Activated CD4-positive, alpha-beta T cell treated with anti-CD3 and anti-CD28 coated beads, Interleukin-2, amount 10 ng/mL, durations not matched to agents 24 days and 14 days (primary cell): Measurements from ENCODE around the gene CENPX. TPM values are rescaled to one million over a fixed set of nuclear protein-coding genes. Genes with fewer than 3 reads are reported as not detected.
"Not testable (repeated sequence)": the region's sequence is repeated elsewhere in the genome, so short reads cannot be mapped to it uniquely, and the experiment has no call there.

Experiments
- DNase-seq: peaks from one replicate; pipeline ENCODE4 v3.0.0; 2022
- H3K27ac Mint-ChIP-seq: one replicate; pipeline ENCODE4 v1.8.0; 2022; ENCODE audit warnings: mild to moderate bottlenecking, mixed read lengths
- H3K27me3 Mint-ChIP-seq: one replicate; pipeline ENCODE4 v1.8.0; 2022; ENCODE audit warnings: mixed read lengths
- H3K36me3 Mint-ChIP-seq: one replicate; pipeline ENCODE4 v1.8.0; 2022; ENCODE audit warnings: low read depth, mild to moderate bottlenecking, mixed read lengths
- H3K4me1 Mint-ChIP-seq: one replicate; pipeline ENCODE4 v1.8.0; 2021; ENCODE audit warnings: mixed read lengths
- H3K4me3 Mint-ChIP-seq: one replicate; pipeline ENCODE4 v1.8.0; 2022; ENCODE audit warnings: mild to moderate bottlenecking, moderate library complexity, mixed read lengths
- H3K9me3 Mint-ChIP-seq: one replicate; pipeline ENCODE4 v1.8.0; 2021; ENCODE audit warnings: mixed read lengths
- intact Hi-C: fragments of 100-400 bp; cut with micrococcal nuclease; formaldehyde crosslinking; loops from one replicate; pipeline ENCODE4 v1.15.1; 2023
- total RNA-seq: library from RNA; stranded (reverse); gene quantifications from 2 replicates; pipeline ENCODE4 v1.2.3, GENCODE V29; 2022

Gene CENPX
- total RNA-seq, 1 donor from 2014 or later: 123 TPM

- Mint-ChIP-seq H3K27me3 (no peaks in the 10 kb centered on the region), H3K4me3 (no peak overlapping the region), H3K4me1 (no peaks in the 10 kb centered on the region), H3K36me3 (peaks cover 4% of the 10 kb centered on the region), H3K27ac (no peak overlapping the region), H3K9me3 (no peaks in the 10 kb centered on the region)
- no peak for DNase-seq
- intact Hi-C loops: no loop called here
These were observed 30.2 kb downstream of the CENPX start for GRCh38 chr17:81992306-81993102.

DNA sequence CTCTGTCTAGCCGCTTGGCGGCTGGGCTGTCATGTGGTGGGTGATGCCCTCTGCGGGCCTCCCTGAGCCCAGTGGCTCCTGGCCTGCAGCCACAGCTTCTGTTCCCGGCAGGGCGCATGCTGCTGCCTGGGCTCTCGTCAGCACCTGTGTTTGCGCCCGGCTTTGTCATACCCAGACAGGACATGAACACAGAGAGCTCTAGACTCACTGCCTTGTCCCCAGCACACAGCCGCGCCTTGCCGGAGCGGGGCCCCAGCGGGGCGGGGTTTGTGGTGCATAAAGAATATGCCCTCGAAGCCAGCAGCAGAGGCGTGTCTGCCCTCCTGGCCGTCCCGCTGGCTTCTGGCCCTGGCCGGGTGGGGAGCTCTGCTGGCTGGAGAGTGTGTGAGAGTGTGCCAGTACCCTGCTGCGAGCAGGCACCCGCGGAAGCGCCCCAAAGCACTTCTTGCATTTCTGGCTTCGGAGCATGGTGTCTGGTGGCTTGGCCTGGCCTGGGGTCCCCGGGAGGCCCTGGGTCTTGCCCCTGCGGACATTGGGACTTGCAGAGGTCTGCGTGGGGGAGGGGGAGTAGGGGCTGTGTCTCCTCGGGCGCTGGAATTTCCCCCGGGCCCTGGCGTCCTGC is 30.9 kb downstream of the CENPX start:
- no peaks in the 10 kb centered on the region for H3K9me3 Mint-ChIP-seq
- no peak overlapping the region for H3K27ac Mint-ChIP-seq
- no peak for DNase-seq
- intact Hi-C loops: no loop called here
- peaks cover 4% of the 10 kb centered on the region for H3K36me3 Mint-ChIP-seq
- no peaks in the 10 kb centered on the region for H3K27me3 Mint-ChIP-seq
- no peak overlapping the region for H3K4me3 Mint-ChIP-seq
- H3K4me1 Mint-ChIP-seq: peaks cover 1% of the 10 kb centered on the region

GRCh38 chr17:81990836-81991683 is 31.6 kb downstream of the CENPX start:
- Mint-ChIP-seq H3K4me3 (no peak overlapping the region), H3K4me1 (peaks cover 1% of the 10 kb centered on the region), H3K36me3 (peaks cover 4% of the 10 kb centered on the region), H3K27me3 (no peaks in the 10 kb centered on the region), H3K9me3 (no peaks in the 10 kb centered on the region), H3K27ac (no peak overlapping the region)
- intact Hi-C loops: no loop called here
- DNase-seq: no peak

- Mint-ChIP-seq H3K36me3 (peaks cover 21% of the 10 kb centered on the region), H3K4me3 (no peak overlapping the region), H3K4me1 (peaks cover 5% of the 10 kb centered on the region), H3K27me3 (no peaks in the 10 kb centered on the region), H3K9me3 (no peaks in the 10 kb centered on the region), H3K27ac (no peak overlapping the region)
- intact Hi-C loops: no loop called here
- no peak for DNase-seq
These were observed 35.4 kb downstream of the CENPX start for GRCh38 chr17:81987161-81987770.

- H3K4me1 Mint-ChIP-seq: peaks cover 5% of the 10 kb centered on the region
- H3K27me3 Mint-ChIP-seq: no peaks in the 10 kb centered on the region
- no peak overlapping the region for H3K4me3 Mint-ChIP-seq
- H3K27ac Mint-ChIP-seq: no peak overlapping the region
- no peaks in the 10 kb centered on the region for H3K9me3 Mint-ChIP-seq
- peaks cover 21% of the 10 kb centered on the region for H3K36me3 Mint-ChIP-seq
- intact Hi-C loops: no loop called here
- DNase-seq: no peak
These were observed 36.1 kb downstream of the CENPX start for GRCh38 chr17:81986606-81987005.

- no peaks in the 10 kb centered on the region for H3K27me3 Mint-ChIP-seq
- peaks cover 12% of the 10 kb centered on the region for H3K4me1 Mint-ChIP-seq
- H3K9me3 Mint-ChIP-seq: no peaks in the 10 kb centered on the region
- no peak overlapping the region for H3K4me3 Mint-ChIP-seq
- intact Hi-C loops: no loop called here
- peak overlapping the region; percentile 30 for H3K27ac Mint-ChIP-seq
- DNase-seq: no peak
- H3K36me3 Mint-ChIP-seq: peaks cover 21% of the 10 kb centered on the region
These were observed 37.8 kb downstream of the CENPX start for GRCh38 chr17:81984773-81985410.

DNA sequence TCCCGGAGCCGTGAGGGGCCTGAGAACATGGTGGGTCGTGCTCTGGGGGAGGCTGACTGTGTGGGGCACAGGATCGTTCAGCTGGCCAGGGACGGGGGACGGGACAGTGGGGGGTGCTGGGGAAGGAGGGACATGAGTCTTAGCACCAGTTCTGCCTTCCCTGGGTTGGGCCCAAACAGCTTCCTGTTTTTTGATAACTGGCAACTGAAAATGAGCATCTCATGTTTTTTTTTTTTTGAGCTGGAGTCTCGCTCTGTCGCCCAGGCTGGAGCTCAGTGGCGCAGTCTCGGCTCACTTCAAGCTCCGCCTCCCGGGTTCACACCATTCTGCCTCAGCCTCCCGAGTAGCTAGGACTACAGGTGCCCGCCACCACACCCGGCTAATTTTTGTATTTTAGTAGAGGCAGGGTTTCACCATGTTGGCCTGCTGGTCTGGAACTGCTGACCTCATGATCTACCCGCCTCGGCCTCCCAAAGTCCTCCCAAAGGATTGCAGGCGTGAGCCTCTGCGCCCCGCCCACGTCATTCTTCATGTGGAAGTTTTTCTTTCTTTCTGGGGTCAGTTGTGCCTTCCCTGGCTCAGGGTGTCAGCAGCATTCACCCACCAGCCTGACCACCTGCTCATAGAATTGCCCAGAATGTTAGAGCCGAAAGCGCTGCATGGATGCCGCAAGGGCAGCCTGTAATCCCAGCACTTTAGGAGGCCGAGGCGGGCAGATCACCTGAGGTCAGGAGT is 38.9 kb downstream of the CENPX start:
- Mint-ChIP-seq H3K36me3 (peaks cover 24% of the 10 kb centered on the region), H3K27ac (no peak overlapping the region), H3K4me3 (no peak overlapping the region), H3K9me3 (no peaks in the 10 kb centered on the region), H3K27me3 (no peaks in the 10 kb centered on the region), H3K4me1 (peaks cover 21% of the 10 kb centered on the region)
- intact Hi-C loops: no loop called here
- DNase-seq: no peak

- DNase-seq: no peak
- no peak overlapping the region for H3K27ac Mint-ChIP-seq
- no peaks in the 10 kb centered on the region for H3K9me3 Mint-ChIP-seq
- intact Hi-C loops: no loop called here
- no peak overlapping the region for H3K4me3 Mint-ChIP-seq
- peaks cover 26% of the 10 kb centered on the region for H3K4me1 Mint-ChIP-seq
- no peaks in the 10 kb centered on the region for H3K27me3 Mint-ChIP-seq
- H3K36me3 Mint-ChIP-seq: peaks cover 24% of the 10 kb centered on the region
These were observed 39.6 kb downstream of the CENPX start for GRCh38 chr17:81983011-81983638.

- DNase-seq, H3K27me3 Mint-ChIP-seq, H3K27ac Mint-ChIP-seq, H3K9me3 Mint-ChIP-seq, intact Hi-C loops, H3K4me3 Mint-ChIP-seq: not testable (repeated sequence)
- Mint-ChIP-seq H3K36me3 (peaks cover 24% of the 10 kb centered on the region), H3K4me1 (peaks cover 31% of the 10 kb centered on the region)
These were observed 41.2 kb downstream of the CENPX start for GRCh38 chr17:81981511-81981910.

DNA sequence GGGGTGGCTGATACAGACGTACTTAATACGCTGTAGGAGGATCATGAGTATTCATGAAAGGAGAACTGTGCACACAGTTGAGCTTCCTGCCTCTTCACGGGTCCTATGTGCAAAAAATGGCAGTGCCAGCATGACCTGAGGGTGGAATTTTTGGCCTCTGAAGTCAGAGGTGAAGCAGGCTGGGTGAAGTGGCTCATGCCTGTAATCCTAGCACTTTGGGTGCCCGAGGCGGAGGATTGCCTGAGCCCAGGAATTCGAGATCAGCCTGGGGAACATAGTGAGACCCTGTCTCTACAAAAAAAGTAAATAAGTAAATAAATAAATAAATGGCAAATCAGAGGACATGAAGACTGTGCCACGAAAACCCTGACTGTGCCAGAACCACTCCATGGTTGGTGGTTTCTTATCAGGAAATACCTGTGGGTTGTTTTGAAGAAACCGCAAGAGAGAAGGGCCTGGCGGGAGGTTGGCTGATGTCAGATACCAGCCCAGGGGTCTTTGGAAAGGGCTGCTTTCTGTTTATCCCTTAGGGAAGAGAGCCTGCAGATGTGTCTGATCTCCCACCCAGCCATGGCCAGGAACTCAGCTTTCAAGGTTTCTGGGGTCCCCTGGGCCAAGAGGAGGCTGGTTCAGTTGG is 41.9 kb downstream of the CENPX start:
- Mint-ChIP-seq H3K27ac (no peak overlapping the region), H3K4me3 (no peak overlapping the region), H3K9me3 (no peaks in the 10 kb centered on the region), H3K4me1 (peaks cover 37% of the 10 kb centered on the region), H3K36me3 (peaks cover 24% of the 10 kb centered on the region), H3K27me3 (no peaks in the 10 kb centered on the region)
- intact Hi-C loops: no loop called here
- no peak for DNase-seq

DNA sequence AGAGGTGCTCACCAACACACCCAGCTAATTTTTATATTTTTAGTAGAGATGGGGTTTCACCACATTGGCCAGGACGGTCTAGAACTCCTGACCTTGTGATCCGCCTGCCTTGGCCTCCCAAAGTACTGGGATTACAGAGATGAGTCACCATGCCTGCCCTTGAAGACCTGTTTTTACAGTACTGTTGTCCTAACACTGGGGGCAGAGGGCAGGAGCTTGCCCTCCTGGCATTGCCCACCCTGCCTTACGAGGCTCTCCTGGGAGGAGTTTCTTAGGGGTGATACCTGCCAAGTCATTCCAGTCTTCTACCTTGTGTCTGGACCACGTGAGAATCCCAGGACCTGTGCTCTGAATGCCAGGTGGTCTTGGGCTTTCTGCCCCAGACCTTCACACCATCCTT is 42.6 kb downstream of the CENPX start:
- Mint-ChIP-seq H3K36me3 (peaks cover 21% of the 10 kb centered on the region), H3K4me1 (peaks cover 36% of the 10 kb centered on the region), H3K27ac (peak overlapping the region; percentile 0), H3K4me3 (peak overlapping the region; percentile 9), H3K27me3 (no peaks in the 10 kb centered on the region), H3K9me3 (peaks cover under 1% of the 10 kb centered on the region)
- intact Hi-C loops: no loop called here
- no peak for DNase-seq
